ENCODE measurements around the gene ALDH18A1. TPM values are rescaled to one million over a fixed set of nuclear protein-coding genes. Genes with fewer than 3 reads are reported as not detected.

Gene ALDH18A1
- total RNA-seq, 1 experiment from 2014 or later = 114 TPM

DNA sequence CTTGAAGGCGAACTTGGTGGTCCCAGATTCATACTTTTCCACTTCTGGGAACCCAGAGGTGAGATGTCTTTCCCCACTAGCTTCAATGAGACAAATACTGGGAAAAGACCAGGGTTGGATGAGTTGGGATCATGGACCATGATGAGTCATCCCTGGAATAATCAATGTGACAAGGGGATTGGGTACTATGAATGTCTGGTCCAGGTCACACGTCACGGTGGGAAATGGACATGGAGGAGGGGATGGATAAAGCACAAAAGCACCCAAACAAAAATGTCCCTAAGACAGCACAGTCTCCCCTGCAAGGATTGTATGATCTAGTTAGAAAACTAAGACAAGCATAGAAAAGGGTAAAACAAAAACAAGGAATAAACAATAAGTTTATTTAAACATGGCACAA, 83.0 kb downstream of the ALDH18A1 start:
- no peaks in the 10 kb centered on the region for H3K9me3 Mint-ChIP-seq
- Histone ChIP-seq H2BK5ac (ENCODE audit: insufficient read length, low read length) (no peak overlapping the region), H2BK20ac (ENCODE audit: low read depth, low read length, poor library complexity, severe bottlenecking) (no peak overlapping the region), H3K79me2 (ENCODE audit: insufficient read depth, low read length) (no peaks in the 10 kb centered on the region), H3K9me3 (ENCODE audit: control insufficient read depth, low read depth, low read length) (no peaks in the 10 kb centered on the region), H3T11ph (ENCODE audit: low read length) (no peak overlapping the region), H2AK5ac (ENCODE audit: insufficient read length, low read length) (no peak overlapping the region), H4K20me1 (ENCODE audit: control insufficient read depth, insufficient read depth, insufficient read length) (no peaks in the 10 kb centered on the region), H3K9ac (ENCODE audit: extremely low read depth, insufficient read length, low read length) (no peak overlapping the region), H3K79me1 (ENCODE audit: insufficient read depth, low read depth, low read length, poor library complexity, severe bottlenecking) (no peaks in the 10 kb centered on the region), H3K27me3 (ENCODE audit: insufficient read depth, low read length) (no peaks in the 10 kb centered on the region), H3K4me2 (ENCODE audit: insufficient read depth, insufficient read length, low read length) (no peak overlapping the region), H3K18ac (ENCODE audit: insufficient read length, low read depth, low read length) (no peak overlapping the region), H3K23ac (ENCODE audit: insufficient read length, low read depth, low read length) (no peak overlapping the region), H3K14ac (ENCODE audit: insufficient read depth, low read length) (no peak overlapping the region), H3K4ac (ENCODE audit: low read depth, low read length) (no peak overlapping the region), H3K56ac (ENCODE audit: insufficient read length, low read depth, low read length) (no peak overlapping the region), H3K4me1 (ENCODE audit: insufficient read depth, low read length) (no peaks in the 10 kb centered on the region), H2BK120ac (ENCODE audit: low read depth, low read length, poor library complexity, severe bottlenecking) (no peak overlapping the region), H3K23me2 (ENCODE audit: insufficient read length, low read depth, low read length, poor library complexity, severe bottlenecking) (no peaks in the 10 kb centered on the region), H4K91ac (ENCODE audit: insufficient read length, low read depth, low read length) (no peak overlapping the region), H2AFZ (ENCODE audit: low read length) (no peak overlapping the region), H4K5ac (ENCODE audit: insufficient read length, low read depth, low read length) (no peak overlapping the region), H4K8ac (replicated peaks; ENCODE audit: insufficient read length, low read depth, low read length) (no peak overlapping the region), H3K27ac (ENCODE audit: insufficient read length, low read depth, low read length) (no peak overlapping the region), H2BK12ac (ENCODE audit: insufficient read length, low read depth, low read length) (no peak overlapping the region), H2BK15ac (ENCODE audit: low read depth, low read length) (no peak overlapping the region)
- peaks cover 0 to 3% of the 10 kb centered on the region in 2 experiments; a peak in 1 of 4 replicates for H3K4me1 Mint-ChIP-seq
- H3K27me3 Mint-ChIP-seq (ENCODE audit: low read depth) = peaks cover 2% of the 10 kb centered on the region
- no peak overlapping the region for H3K27ac Mint-ChIP-seq
- H3K36me3 Mint-ChIP-seq (ENCODE audit: insufficient read depth in 1 of 3, low read depth in 3 of 3) = no peaks in the 10 kb centered on the region
- no CpG with 5 or more reads among the region's 3 CpGs for WGBS (ENCODE audit: extremely low coverage, insufficient read length, low lambda C conversion rate)
- no peak overlapping the region for H3K4me3 Mint-ChIP-seq
- no peak for TF ChIP-seq CTCF (conservative IDR thresholded peaks at IDR 0.05)
- DNase-seq = no peak

All from H9 (cell line).